Liver (tissue), 9 donors: Measurements from ENCODE around the gene OR10A4. TPM values are rescaled to one million over a fixed set of nuclear protein-coding genes. Genes with fewer than 3 reads are reported as not detected.
"Not testable (repeated sequence)": the region's sequence is repeated elsewhere in the genome, so short reads cannot be mapped to it uniquely, and the experiment has no call there.

Source experiments
- DNase-seq: peaks from one replicate; pipeline ENCODE4 v3.0.0-alpha.2; 2017; ENCODE audit warnings: low spot score
- H3K27ac ChIP-seq, 2 donors: one replicate each; pipeline ENCODE4 v1.7.0; 2013; ENCODE audit warnings: inconsistent platforms in 2 of 2, low read length in 2 of 2, control low read depth in 1 of 2, low read depth in 1 of 2, mild to moderate bottlenecking in 1 of 2
- H3K27me3 ChIP-seq, 4 donors: one replicate each; pipeline versions ENCODE4 v1.6.1 to v1.7.0; 2013; ENCODE audit warnings: low read length in 3 of 4, inconsistent platforms in 1 of 4, mild to moderate bottlenecking in 1 of 4, moderate library complexity in 1 of 4; ENCODE audit not compliant: control insufficient read depth in 4 of 4, insufficient read depth in 4 of 4
- H3K36me3 ChIP-seq, 4 donors: one replicate each; pipeline versions ENCODE4 v1.6.1 to v1.7.0; 2013; ENCODE audit warnings: low read length in 3 of 4, mild to moderate bottlenecking in 3 of 4, low read depth in 1 of 4, moderate library complexity in 1 of 4; ENCODE audit not compliant: control insufficient read depth in 4 of 4, insufficient read depth in 3 of 4
- H3K4me1 ChIP-seq, 4 donors: one replicate each; pipeline versions ENCODE4 v1.6.1 to v1.7.0; 2013; ENCODE audit warnings: low read length in 3 of 4, mild to moderate bottlenecking in 3 of 4, moderate library complexity in 1 of 4; ENCODE audit not compliant: control insufficient read depth in 4 of 4, insufficient read depth in 4 of 4
- H3K4me3 ChIP-seq, 3 donors: one replicate each; pipeline versions ENCODE4 v1.6.1 to v1.7.0; 2013; ENCODE audit warnings: low read length in 3 of 3, control low read depth in 1 of 3, low read depth in 1 of 3, mild to moderate bottlenecking in 1 of 3
- H3K9ac ChIP-seq, 2 donors: one replicate each; pipeline ENCODE4 v1.7.0; 2013; ENCODE audit warnings: low read length in 2 of 2, mild to moderate bottlenecking in 2 of 2, moderate library complexity in 2 of 2, control low read depth in 1 of 2, low read depth in 1 of 2
- H3K9me3 ChIP-seq, 4 donors: one replicate each; pipeline versions ENCODE4 v1.6.1 to v1.7.0; 2013; ENCODE audit warnings: low read length in 3 of 4; ENCODE audit not compliant: control insufficient read depth in 4 of 4
- EGR1 ChIP-seq, 2 donors: IDR thresholded peaks; 2 replicates each; pipeline ENCODE4 v1.6.1; 2016 to 2018; ENCODE audit warnings: antibody characterized with exemption in 2 of 2, low read depth in 2 of 2
- FOXA2 ChIP-seq: IDR thresholded peaks from 2 replicates; pipeline ENCODE4 v1.6.1; 2016; ENCODE audit warnings: antibody characterized with exemption
- HNF4A ChIP-seq, 2 donors: conservative IDR thresholded peaks; 2 replicates each; pipeline ENCODE4 v1.6.1; 2016; ENCODE audit warnings: antibody characterized with exemption in 2 of 2, mild to moderate bottlenecking in 2 of 2
- JUND ChIP-seq, 2 donors: IDR thresholded peaks; 2 replicates each; pipeline ENCODE4 v1.6.1; 2016; ENCODE audit warnings: antibody characterized with exemption in 2 of 2
- NR2F2 ChIP-seq: IDR thresholded peaks from 2 replicates; pipeline ENCODE4 v1.6.1; 2016; ENCODE audit warnings: antibody characterized with exemption
- RAD21 ChIP-seq, 2 donors: IDR thresholded peaks; 2 replicates each; pipeline ENCODE4 v1.6.1; 2016; ENCODE audit warnings: antibody characterized with exemption in 2 of 2, mild to moderate bottlenecking in 2 of 2
- RXRA ChIP-seq, 2 donors: IDR thresholded peaks; 2 replicates each; pipeline ENCODE4 v1.6.1; 2017 to 2018; ENCODE audit warnings: antibody characterized with exemption in 2 of 2, mild to moderate bottlenecking in 1 of 2
- TAF1 ChIP-seq: conservative IDR thresholded peaks from 2 replicates; pipeline ENCODE4 v1.6.1; 2016; ENCODE audit warnings: antibody characterized with exemption, mild to moderate bottlenecking
- YY1 ChIP-seq: IDR thresholded peaks from 2 replicates; pipeline ENCODE4 v1.6.1; 2016; ENCODE audit warnings: antibody characterized with exemption, mild to moderate bottlenecking
- WGBS: extraction: QIAGEN DNeasy Blood & Tissue Kit; methylation state at CpG from one replicate; pipeline ENCODE4 v1.1.7; 2013; 5-methylcytosine and 5-hydroxymethylcytosine counted together
- polyA plus RNA-seq, 2 donors: library from polyadenylated mRNA; stranded (reverse) in 1 of 2; unstranded in 1 of 2; fragments of 200-250 nt in 1 of 2; fragments of >200 nt in 1 of 2; fragmentation: Nextera tagmentation in 1 of 2; extraction: Ambion mirVana in 1 of 2; gene quantifications; one replicate each; pipeline versions ENCODE4 v1.2.1 to v1.2.3, GENCODE V29; 2013 to 2015
- total RNA-seq, 2 donors: library from RNA; depleted of rRNA; stranded (reverse); fragments of >200 nt; gene quantifications; one replicate each; pipeline ENCODE4 v1.2.3, GENCODE V29; 2014
- TF ChIP-seq, protein P1 (sequence below): IDR thresholded peaks from 2 replicates; pipeline ENCODE4 v1.6.1; 2016; ENCODE audit warnings: antibody characterized with exemption
- TF ChIP-seq, protein P2 (sequence below): IDR thresholded peaks from 2 replicates; pipeline ENCODE4 v1.6.1; 2016; ENCODE audit warnings: antibody characterized with exemption
- TF ChIP-seq, protein P3 (sequence below): IDR thresholded peaks from 2 replicates; pipeline ENCODE4 v1.6.1; 2016; ENCODE audit warnings: antibody characterized with exemption, mild to moderate bottlenecking
- donor health status: healthy.
- donor health status: healthy.
- donor health status: healthy.
- donor health status: healthy.
- donor health status: healthy.

OR10A4 gene
- total and polyA plus RNA-seq, 4 donors = not detected

DNA sequence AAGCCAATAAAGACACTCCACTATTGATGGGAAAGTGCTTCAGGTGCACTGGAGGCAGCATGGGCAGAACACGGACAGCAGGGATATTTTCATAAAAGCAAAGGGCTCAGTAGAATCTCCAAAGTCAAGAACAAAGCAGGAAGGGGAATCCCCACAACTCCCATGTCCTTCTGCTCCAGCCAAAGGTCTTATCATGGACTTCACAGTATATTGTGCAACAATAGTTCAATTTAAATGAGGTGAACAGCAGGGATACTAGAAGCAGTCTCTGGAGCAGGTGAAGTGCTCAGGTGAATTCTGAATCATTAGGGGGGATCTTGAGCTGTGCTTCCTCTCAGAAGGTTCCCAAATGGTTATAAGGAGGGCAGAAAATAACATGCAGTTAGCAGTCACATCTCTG, 22.5 kb downstream of the OR10A4 start:
- Histone ChIP-seq H3K4me3 (no peak overlapping the region), H3K27ac (no peak overlapping the region), H3K9ac (no peak overlapping the region), H3K9me3 (no peaks in the 10 kb centered on the region), H3K27me3 (peaks cover 0 to 2% (median 0%) of the 10 kb centered on the region in 4 donors), H3K4me1 (no peaks in the 10 kb centered on the region), H3K36me3 (no peaks in the 10 kb centered on the region)
- no peak for TF ChIP-seq RXRA (IDR thresholded peaks at IDR 0.05)
- TF ChIP-seq YY1 = no peak
- TF ChIP-seq FOXA2 = no peak
- TF ChIP-seq, protein P1, sequence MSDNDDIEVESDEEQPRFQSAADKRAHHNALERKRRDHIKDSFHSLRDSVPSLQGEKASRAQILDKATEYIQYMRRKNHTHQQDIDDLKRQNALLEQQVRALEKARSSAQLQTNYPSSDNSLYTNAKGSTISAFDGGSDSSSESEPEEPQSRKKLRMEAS = no peak
- no peak for DNase-seq
- 26% methylated on average over 1 of the region's 1 CpG for WGBS

DNA sequence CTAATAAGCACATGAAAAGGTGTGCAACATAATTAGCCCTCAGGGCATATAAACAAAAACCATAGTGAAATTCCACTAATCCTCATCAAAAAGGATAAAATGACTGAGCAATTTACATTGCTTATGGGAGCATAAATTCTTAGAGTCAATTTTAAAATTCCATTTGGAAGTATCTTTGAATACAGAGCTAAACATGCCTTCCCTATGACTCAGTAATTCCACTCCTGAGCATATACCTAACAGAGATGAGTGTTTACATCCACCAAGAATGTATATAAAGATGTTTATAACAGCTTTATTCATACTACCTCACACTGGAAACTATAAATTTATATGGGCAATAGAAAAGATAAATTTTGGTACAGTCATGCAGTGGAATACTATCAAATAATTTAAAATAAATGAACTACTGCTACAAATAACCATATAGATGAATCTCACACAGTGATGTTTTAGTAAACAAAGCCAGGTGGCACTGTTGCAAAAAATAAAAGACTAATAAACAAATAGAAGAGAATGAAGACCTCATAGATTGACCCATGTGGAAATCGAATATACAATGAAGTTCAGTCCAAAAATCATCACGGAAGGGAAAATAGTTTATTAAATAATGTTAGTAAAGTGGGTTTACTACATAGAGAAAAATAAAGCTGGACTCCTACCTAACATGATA, 24.0 kb downstream of the OR10A4 start:
- 61% methylated on average over 2 of the region's 2 CpGs for WGBS
- no peak overlapping the region for H3K27ac ChIP-seq
- no peaks in the 10 kb centered on the region for H3K4me1 ChIP-seq
- H3K27me3 ChIP-seq = peaks cover 0 to 2% (median 0%) of the 10 kb centered on the region in 4 donors
- no peaks in the 10 kb centered on the region for H3K9me3 ChIP-seq
- H3K36me3 ChIP-seq = no peaks in the 10 kb centered on the region
- TF ChIP-seq RAD21 (IDR thresholded peaks at IDR 0.05) = no peak
- no peak for TF ChIP-seq HNF4A (conservative IDR thresholded peaks at IDR 0.05)
- no peak for DNase-seq
- no peak overlapping the region for H3K4me3 ChIP-seq
- H3K9ac ChIP-seq = no peak overlapping the region

DNA sequence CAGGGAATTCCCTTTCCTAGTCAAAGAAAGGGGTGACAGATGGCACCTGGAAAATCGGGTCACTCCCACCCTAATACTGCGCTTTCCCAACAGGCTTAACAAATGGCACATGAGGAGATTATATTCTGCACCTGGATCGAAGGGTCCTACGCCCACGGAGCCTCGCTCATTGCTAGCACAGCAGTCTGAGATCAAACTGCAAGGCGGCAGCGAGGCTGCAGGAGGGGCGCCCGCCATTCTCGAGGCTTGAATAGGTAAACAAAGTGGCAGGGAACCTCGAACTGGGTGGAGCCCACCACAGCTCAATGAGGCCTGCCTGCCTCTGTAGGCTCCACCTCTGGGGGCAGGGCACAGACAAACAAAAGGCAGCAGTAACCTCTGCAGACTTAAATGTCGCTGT, 28.4 kb downstream of the OR10A4 start:
- not testable (repeated sequence) for H3K36me3 ChIP-seq, DNase-seq, H3K4me1 ChIP-seq, H3K27ac ChIP-seq, H3K9ac ChIP-seq, H3K4me3 ChIP-seq, H3K9me3 ChIP-seq, H3K27me3 ChIP-seq
- WGBS = 81% methylated on average over 13 of the region's 13 CpGs

DNA sequence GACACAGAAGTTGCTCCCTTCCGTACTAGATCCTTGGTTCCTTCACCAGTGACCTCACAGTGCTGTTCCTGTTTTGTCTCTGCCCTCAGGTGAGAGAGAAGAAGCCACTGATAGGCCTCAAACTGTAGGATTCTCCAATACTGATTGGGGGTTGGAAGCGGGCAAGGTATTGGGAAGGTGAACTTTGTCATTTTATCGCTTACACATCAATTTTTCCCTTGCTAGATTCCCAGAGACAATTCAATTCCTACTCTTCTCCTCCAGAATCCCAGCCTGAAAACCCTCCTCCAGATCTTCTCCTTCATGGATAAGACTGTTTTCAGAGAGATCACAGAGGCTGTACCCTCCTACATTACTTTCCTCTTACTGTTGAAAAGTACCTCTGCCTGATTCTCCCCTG, 35.0 kb downstream of the OR10A4 start:
- Histone ChIP-seq H3K9me3 (no peaks in the 10 kb centered on the region), H3K9ac (no peak overlapping the region), H3K36me3 (no peaks in the 10 kb centered on the region), H3K27ac (no peak overlapping the region), H3K4me1 (no peaks in the 10 kb centered on the region), H3K4me3 (no peak overlapping the region), H3K27me3 (no peaks in the 10 kb centered on the region)
- WGBS = 93% methylated on average over 3 of the region's 3 CpGs
- DNase-seq = no peak
- no peak for TF ChIP-seq HNF4A (conservative IDR thresholded peaks at IDR 0.05)
- TF ChIP-seq, protein P2, sequence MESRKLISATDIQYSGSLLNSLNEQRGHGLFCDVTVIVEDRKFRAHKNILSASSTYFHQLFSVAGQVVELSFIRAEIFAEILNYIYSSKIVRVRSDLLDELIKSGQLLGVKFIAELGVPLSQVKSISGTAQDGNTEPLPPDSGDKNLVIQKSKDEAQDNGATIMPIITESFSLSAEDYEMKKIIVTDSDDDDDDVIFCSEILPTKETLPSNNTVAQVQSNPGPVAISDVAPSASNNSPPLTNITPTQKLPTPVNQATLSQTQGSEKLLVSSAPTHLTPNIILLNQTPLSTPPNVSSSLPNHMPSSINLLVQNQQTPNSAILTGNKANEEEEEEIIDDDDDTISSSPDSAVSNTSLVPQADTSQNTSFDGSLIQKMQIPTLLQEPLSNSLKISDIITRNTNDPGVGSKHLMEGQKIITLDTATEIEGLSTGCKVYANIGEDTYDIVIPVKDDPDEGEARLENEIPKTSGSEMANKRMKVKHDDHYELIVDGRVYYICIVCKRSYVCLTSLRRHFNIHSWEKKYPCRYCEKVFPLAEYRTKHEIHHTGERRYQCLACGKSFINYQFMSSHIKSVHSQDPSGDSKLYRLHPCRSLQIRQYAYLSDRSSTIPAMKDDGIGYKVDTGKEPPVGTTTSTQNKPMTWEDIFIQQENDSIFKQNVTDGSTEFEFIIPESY = no peak
- TF ChIP-seq JUND (IDR thresholded peaks at IDR 0.05) = no peak
- TF ChIP-seq TAF1 = no peak
- TF ChIP-seq EGR1 (IDR thresholded peaks at IDR 0.05; ENCODE audit: low read depth in 2 of 2) = no peak
- TF ChIP-seq, protein P3, sequence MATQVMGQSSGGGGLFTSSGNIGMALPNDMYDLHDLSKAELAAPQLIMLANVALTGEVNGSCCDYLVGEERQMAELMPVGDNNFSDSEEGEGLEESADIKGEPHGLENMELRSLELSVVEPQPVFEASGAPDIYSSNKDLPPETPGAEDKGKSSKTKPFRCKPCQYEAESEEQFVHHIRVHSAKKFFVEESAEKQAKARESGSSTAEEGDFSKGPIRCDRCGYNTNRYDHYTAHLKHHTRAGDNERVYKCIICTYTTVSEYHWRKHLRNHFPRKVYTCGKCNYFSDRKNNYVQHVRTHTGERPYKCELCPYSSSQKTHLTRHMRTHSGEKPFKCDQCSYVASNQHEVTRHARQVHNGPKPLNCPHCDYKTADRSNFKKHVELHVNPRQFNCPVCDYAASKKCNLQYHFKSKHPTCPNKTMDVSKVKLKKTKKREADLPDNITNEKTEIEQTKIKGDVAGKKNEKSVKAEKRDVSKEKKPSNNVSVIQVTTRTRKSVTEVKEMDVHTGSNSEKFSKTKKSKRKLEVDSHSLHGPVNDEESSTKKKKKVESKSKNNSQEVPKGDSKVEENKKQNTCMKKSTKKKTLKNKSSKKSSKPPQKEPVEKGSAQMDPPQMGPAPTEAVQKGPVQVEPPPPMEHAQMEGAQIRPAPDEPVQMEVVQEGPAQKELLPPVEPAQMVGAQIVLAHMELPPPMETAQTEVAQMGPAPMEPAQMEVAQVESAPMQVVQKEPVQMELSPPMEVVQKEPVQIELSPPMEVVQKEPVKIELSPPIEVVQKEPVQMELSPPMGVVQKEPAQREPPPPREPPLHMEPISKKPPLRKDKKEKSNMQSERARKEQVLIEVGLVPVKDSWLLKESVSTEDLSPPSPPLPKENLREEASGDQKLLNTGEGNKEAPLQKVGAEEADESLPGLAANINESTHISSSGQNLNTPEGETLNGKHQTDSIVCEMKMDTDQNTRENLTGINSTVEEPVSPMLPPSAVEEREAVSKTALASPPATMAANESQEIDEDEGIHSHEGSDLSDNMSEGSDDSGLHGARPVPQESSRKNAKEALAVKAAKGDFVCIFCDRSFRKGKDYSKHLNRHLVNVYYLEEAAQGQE = no peak
- TF ChIP-seq RAD21 (IDR thresholded peaks at IDR 0.05) = no peak
- no peak for TF ChIP-seq NR2F2
